K562 (cell line): ENCODE results near the gene OPCML. TPM values are rescaled to one million over a fixed set of nuclear protein-coding genes. Genes with fewer than 3 reads are reported as not detected.

Experiments used
- ATAC-seq: fragments of 200-7000 bp; cut with Tn5 transposase; 3 replicates; pipeline ENCODE4 v1.9.1; 2020; ENCODE audit warnings: moderate library complexity
- BruUV-seq: library from RNA; stranded (reverse); fragments of 400-500 nt; replicated peaks from 2 replicates; lab custom pipeline; 2021; lab: Mats Ljungman, UMichigan
- CTCF ChIA-PET: fragments of 300-600 bp; formaldehyde crosslinking; extraction: SDS; loops from one replicate; lab custom pipeline; 2021; ENCODE audit warnings: low intra/inter-chr PET ratio; lab: Yijun Ruan, JAX
- POLR2A ChIA-PET: fragments of 300-600, 350-650 bp; sonication (Branson Sonifier 250); formaldehyde crosslinking; extraction: SDS; loops from one replicate; lab custom pipeline; 2021; ENCODE audit warnings: antibody characterized with exemption, inconsistent platforms; lab: Yijun Ruan, JAX
- DNase-seq, 4 experiments: peaks; one replicate each; pipeline versions ENCODE4 v3.0.0 to v3.0.0-alpha.2; 2011 to 2018; ENCODE audit warnings: low spot score in 3 of 4, mixed read lengths in 3 of 4; ENCODE audit errors: extremely low read depth in 1 of 4
- FAIRE-seq: peaks from 2 replicates; lab custom pipeline; 2011; peaks lifted over from hg19 to GRCh38; lab: Jason Lieb, UNC
- H2AFZ ChIP-seq: 2 replicates; pipeline ENCODE4 v1.6.0; 2011; ENCODE audit warnings: low read depth, low read length, control low read depth, inconsistent platforms
- H3K27ac ChIP-seq: fragments of 200-600 bp; 3 replicates; pipeline ENCODE4 v1.8.0; 2011; ENCODE audit warnings: low read depth, mild to moderate bottlenecking, control low read depth, inconsistent platforms, low read length, moderate library complexity, mixed read lengths; ENCODE audit errors: extremely low read depth
- H3K27me3 ChIP-seq, 2 experiments: fragments of 300-600 bp in 1 of 2; 2 replicates in 1 of 2; 3 replicates in 1 of 2; pipeline versions ENCODE4 v1.6.0 to v1.8.0; 2011; ENCODE audit warnings: inconsistent platforms in 2 of 2, low read length in 2 of 2, mild to moderate bottlenecking in 1 of 2, mixed read lengths in 1 of 2, moderate library complexity in 1 of 2; ENCODE audit not compliant: control insufficient read depth in 2 of 2, insufficient read depth in 2 of 2
- H3K36me3 ChIP-seq: fragments of 300-600 bp; 3 replicates; pipeline ENCODE4 v1.8.0; 2011; ENCODE audit warnings: mild to moderate bottlenecking, low read length, inconsistent platforms; ENCODE audit not compliant: control insufficient read depth, insufficient read depth
- H3K4me1 ChIP-seq, 2 experiments: fragments of 200-600 bp in 1 of 2; replicated peaks in 1 of 2; 2 replicates in 1 of 2; 3 replicates in 1 of 2; pipeline versions ENCODE4 v1.5.1 to v1.8.0; 2011; ENCODE audit warnings: inconsistent platforms in 2 of 2, low read length in 2 of 2, mild to moderate bottlenecking in 1 of 2, mixed read lengths in 1 of 2, moderate library complexity in 1 of 2; ENCODE audit not compliant: control insufficient read depth in 2 of 2, insufficient read depth in 2 of 2
- H3K4me2 ChIP-seq: 2 replicates; pipeline ENCODE4 v1.6.1; 2011; ENCODE audit warnings: low read length, control low read depth, inconsistent platforms, mixed read lengths; ENCODE audit not compliant: insufficient read depth
- H3K4me3 ChIP-seq: fragments of 200-600 bp; sonication (generic), shearing (Covaris generic); 2 replicates; pipeline ENCODE4 v1.5.1; 2016; ENCODE audit warnings: control low read depth, inconsistent platforms
- H3K79me2 ChIP-seq: fragments of 200-600 bp; 3 replicates; pipeline ENCODE4 v1.8.0; 2011; ENCODE audit warnings: low read length, inconsistent platforms; ENCODE audit not compliant: control insufficient read depth, insufficient read depth
- H3K9ac ChIP-seq, 2 experiments: 2 replicates each; pipeline versions ENCODE4 v1.6.0 to v1.6.1; 2011; ENCODE audit warnings: low read depth in 2 of 2, low read length in 2 of 2, control low read depth in 1 of 2, inconsistent platforms in 1 of 2, mild to moderate bottlenecking in 1 of 2, mixed read lengths in 1 of 2; ENCODE audit not compliant: insufficient read depth in 1 of 2
- H3K9me1 ChIP-seq: one replicate; pipeline ENCODE4 v1.6.0; 2011; ENCODE audit warnings: inconsistent platforms, mild to moderate bottlenecking, low read length, moderate library complexity; ENCODE audit not compliant: control insufficient read depth, insufficient read depth
- H3K9me3 ChIP-seq: replicated peaks from 2 replicates; pipeline ENCODE4 v1.5.1; 2011; ENCODE audit warnings: low read depth, low read length, inconsistent platforms; ENCODE audit not compliant: control insufficient read depth, insufficient read depth
- H4K20me1 ChIP-seq: replicated peaks from 2 replicates; pipeline ENCODE4 v1.6.1; 2011; ENCODE audit warnings: low read length, inconsistent platforms, mixed read lengths; ENCODE audit not compliant: control insufficient read depth, insufficient read depth
- HDAC8 ChIP-seq: fragments of 450-650 bp; IDR thresholded peaks from 2 replicates; pipeline ENCODE4 v1.6.1; 2016; ENCODE audit warnings: mild to moderate bottlenecking, missing genetic modification characterization, moderate library complexity, missing compliant biosample characterization
- MTA3 ChIP-seq: fragments of 450-650 bp; formaldehyde crosslinking; IDR thresholded peaks from 2 replicates; pipeline ENCODE4 v1.6.1; 2017; ENCODE audit warnings: mild to moderate bottlenecking, borderline replicate concordance
- MXI1 ChIP-seq: IDR thresholded peaks from 2 replicates; pipeline ENCODE4 v1.6.1; 2011; ENCODE audit warnings: low read depth, mild to moderate bottlenecking, improper control_type of control experiment, low read length
- PTBP1 ChIP-seq: fragments of 200-400 bp; formaldehyde crosslinking; IDR thresholded peaks from 2 replicates; pipeline ENCODE4 v1.6.1; 2017; ENCODE audit warnings: low read depth, low read length
- PTRF ChIP-seq: fragments of 450-650 bp; IDR thresholded peaks from 2 replicates; pipeline ENCODE4 v1.6.1; 2016; ENCODE audit warnings: mild to moderate bottlenecking, missing genetic modification characterization, missing compliant biosample characterization
- SMAD4 ChIP-seq: fragments of 250-450 bp; sonication (Bioruptor Pico); conservative IDR thresholded peaks from 2 replicates; pipeline ENCODE4 v1.8.0; 2021; ENCODE audit warnings: inconsistent platforms, mild to moderate bottlenecking, moderate library complexity
- STAG1 ChIP-seq: sonication (generic); formaldehyde crosslinking; IDR thresholded peaks from 2 replicates; pipeline ENCODE4 v1.5.0; 2020; ENCODE audit warnings: missing genetic modification reagents, borderline replicate concordance
- ZC3H8 ChIP-seq: fragments of 450-650 bp; IDR thresholded peaks from 2 replicates; pipeline ENCODE4 v1.6.1; 2017
- ZFP1 ChIP-seq: fragments of 450-650 bp; formaldehyde crosslinking; IDR thresholded peaks from 2 replicates; pipeline ENCODE4 v1.4.0; 2020; ENCODE audit warnings: mild to moderate bottlenecking, mixed read lengths
- ZKSCAN3 ChIP-seq: fragments of 250-450 bp; sonication (Bioruptor Pico); IDR thresholded peaks from 2 replicates; pipeline ENCODE4 v1.4.0; 2020
- ZNF592 ChIP-seq: fragments of 450-650 bp; IDR thresholded peaks from 2 replicates; pipeline ENCODE4 v1.6.1; 2017; ENCODE audit warnings: antibody characterized with exemption, mild to moderate bottlenecking
- ZNF668 ChIP-seq: fragments of 250-450 bp; sonication (Bioruptor Pico); IDR thresholded peaks from 2 replicates; pipeline ENCODE4 v1.8.0; 2022; ENCODE audit warnings: mild to moderate bottlenecking, inconsistent platforms
- ZNF766 ChIP-seq: fragments of 200-800 bp; sonication (Bioruptor generic); conservative IDR thresholded peaks from 2 replicates; pipeline ENCODE4 v1.6.1; 2016; ENCODE audit warnings: missing genetic modification characterization, missing compliant biosample characterization
- WGBS: fragments of 100-300 bp; shearing (Covaris generic); methylation state at CpG from one replicate; pipeline ENCODE4 v1.1.6; 2016; ENCODE audit warnings: low coverage, mixed read lengths; ENCODE audit not compliant: insufficient coverage; ENCODE audit errors: missing lambda C conversion rate; 5-methylcytosine and 5-hydroxymethylcytosine counted together
- in situ Hi-C: fragments of 300-500 bp; cut with MboI; formaldehyde crosslinking; loops from 4 replicates; pipeline ENCODE4 v1.15.0; 2018; ENCODE audit warnings: inconsistent platforms, mixed read lengths
- intact Hi-C: fragments of 100-400 bp; cut with micrococcal nuclease; formaldehyde crosslinking; loops from 2 replicates; pipeline ENCODE4 v1.14.2; 2022
- polyA plus RNA-seq, 8 experiments: library from polyadenylated mRNA; depleted of rRNA in 4 of 8; stranded (reverse) in 5 of 8; unstranded in 3 of 8; fragments of >200 nt; fragmentation: Nextera tagmentation in 2 of 8; fragmentation: Illumina TruSeq in 1 of 8; extraction: Ambion mirVana in 2 of 8; extraction: Trizol in 1 of 8; gene quantifications; 2 replicates each; pipeline versions ENCODE4 v1.2.1 to v1.2.3, GENCODE V29; 2011 to 2014; ENCODE audit warnings: inconsistent platforms in 1 of 8, missing spikeins in 1 of 8
- total RNA-seq, 7 experiments: library from RNA; depleted of rRNA in 6 of 7; stranded (reverse); fragments of >200 nt in 6 of 7; fragmentation: Illumina TruSeq in 2 of 7; extraction: Trizol in 2 of 7; gene quantifications; 2 replicates each; pipeline versions ENCODE4 v1.2.1 to v1.2.3, GENCODE V29; 2011 to 2021; ENCODE audit warnings: low replicate concordance in 1 of 7

OPCML gene
- total and polyA plus RNA-seq, 9 of the 15 experiments (the other 6 are each of a cell fraction or from before 2014, with no cell fraction given) = not detected

GRCh38 chr11:132589791-132590190 lies 942.5 kb downstream of the OPCML start:
- intact Hi-C loops (no loop called here), in situ Hi-C loops (no loop called here)
- no peak overlapping the region for H2AFZ ChIP-seq
- FAIRE-seq = no peak
- no peaks in the 10 kb centered on the region; the same call in 1 of the 2 replicates for H3K9me3 ChIP-seq
- H3K4me1 ChIP-seq = no peaks in the 10 kb centered on the region
- no peak for TF ChIP-seq ZNF668
- no peak overlapping the region for H3K27ac ChIP-seq
- DNase-seq = no peak
- no peaks in the 10 kb centered on the region for H3K9me1 ChIP-seq
- no TSS peak for BruUV-seq
- no peak overlapping the region for H3K4me2 ChIP-seq
- H3K27me3 ChIP-seq = no peaks in the 10 kb centered on the region
- no peak overlapping the region for H3K9ac ChIP-seq
- WGBS = 0% methylated on average over 1 of the region's 1 CpG
- CTCF ChIA-PET = interaction anchor here (0.6 kb wide), 1 partner anchor 400 kb away, joined by 4 read pairs; no protein-coding TSS in a partner anchor
- H4K20me1 ChIP-seq = no peaks in the 10 kb centered on the region
- ATAC-seq = no peak
- no peaks in the 10 kb centered on the region for H3K36me3 ChIP-seq
- H3K79me2 ChIP-seq = no peaks in the 10 kb centered on the region
- POLR2A ChIA-PET = no interaction called here
- H3K4me3 ChIP-seq = no peak overlapping the region

- no peaks in the 10 kb centered on the region for H4K20me1 ChIP-seq
- POLR2A ChIA-PET = no interaction called here
- DNase-seq (no peak), FAIRE-seq (no peak), ATAC-seq (no peak)
- in situ Hi-C loops = no loop called here
- H3K4me1 ChIP-seq = no peaks in the 10 kb centered on the region
- H3K4me2 ChIP-seq = no peak overlapping the region
- no peaks in the 10 kb centered on the region; the same call in 1 of the 2 replicates for H3K9me3 ChIP-seq
- no peak overlapping the region for H3K9ac ChIP-seq
- no peaks in the 10 kb centered on the region for H3K9me1 ChIP-seq
- no peaks in the 10 kb centered on the region for H3K27me3 ChIP-seq
- H3K36me3 ChIP-seq = no peaks in the 10 kb centered on the region
- intact Hi-C loops = no loop called here
- H3K27ac ChIP-seq = no peak overlapping the region
- no peaks in the 10 kb centered on the region for H3K79me2 ChIP-seq
- CTCF ChIA-PET = no interaction called here
- no peak overlapping the region for H2AFZ ChIP-seq
- no peak overlapping the region for H3K4me3 ChIP-seq
- BruUV-seq = no TSS peak
- TF ChIP-seq PTBP1 (no peak), MXI1 (no peak), ZFP1 (CRISPR knock-in tag) (no peak), ZNF766 (no peak), HDAC8 (no peak), ZC3H8 (no peak), SMAD4 (no peak), PTRF (tag) (no peak), MTA3 (no peak), ZKSCAN3 (no peak), STAG1 (CRISPR knock-in tag) (no peak), ZNF592 (no peak)
These were observed 943.9 kb downstream of the OPCML start for GRCh38 chr11:132588366-132588765.
